ENCODE data around the gene ZNF416. TPM values are rescaled to one million over a fixed set of nuclear protein-coding genes. Genes with fewer than 3 reads are reported as not detected.

The ZNF416 gene
- total and polyA plus RNA-seq, 2 of the 8 experiments (the other 6 are each of a cell fraction or from before 2014, with no cell fraction given) = 3.2 to 10.3 TPM

GRCh38 chr19:57613941-57614743, 35.4 kb upstream of the ZNF416 start, which contains the start of gene ZNF134:
Gene ZNF134 (plus strand): TSS chr19:57614242. CDS start chr19:57619469, 5,227 bp downstream.
- WGBS, 2 experiments (ENCODE audit: extremely low coverage in 1 of 2, insufficient coverage in 1 of 2, insufficient read length in 1 of 2, insufficient replicate concordance in 2 of 2, low coverage in 1 of 2, low lambda C conversion rate in 2 of 2, missing lambda C conversion rate in 1 of 2) = 4% methylated on average over 61 of the region's 64 CpGs; no CpG with 5 or more reads in 1 of the 2 experiments
- POLR2A ChIA-PET (ENCODE audit: partially characterized antibody) = interaction anchor here (0.8 to 3.7 kb wide), 18 partner anchors 9 to 179 kb away, joined by 3 to 22 read pairs (median 4); partner anchors contain the start of genes ZIK1, ZNF154, ZNF211 and ZNF416
- TF ChIP-seq CHD2 (IDR thresholded peaks at IDR 0.05; ENCODE audit: low read length) (no peak), CHD1 (IDR thresholded peaks at IDR 0.05; ENCODE audit: low read depth, low read length) (no peak), MAFK (IDR thresholded peaks at IDR 0.05; ENCODE audit: low read depth, low read length) (no peak), RNF2 (IDR thresholded peaks at IDR 0.05; ENCODE audit: borderline replicate concordance, low read depth, low read length, missing control alignments, poor library complexity, severe bottlenecking) (no peak), BACH1 (IDR thresholded peaks at IDR 0.05; ENCODE audit: low read length) (no peak), SRF (IDR thresholded peaks at IDR 0.05; ENCODE audit: low read depth, low read length) (no peak), FOSL1 (IDR thresholded peaks at IDR 0.05; ENCODE audit: insufficient read depth, low read depth, low read length) (no peak), JUN (IDR thresholded peaks at IDR 0.05; ENCODE audit: low read depth, low read length) (no peak), POLR2A (IDR thresholded peaks at IDR 0.05; ENCODE audit: control extremely low read depth in 1 of 2, low read depth in 2 of 2, low read length in 2 of 2) (peak; percentile 67 to 88), EZH2 (IDR thresholded peaks at IDR 0.05; ENCODE audit: low read depth, low read length, severe bottlenecking) (no peak), CBX8 (IDR thresholded peaks at IDR 0.05; ENCODE audit: borderline replicate concordance, low read depth, low read length) (no peak), KDM5A (IDR thresholded peaks at IDR 0.05; ENCODE audit: low read length) (no peak)

More at GRCh38 chr19:57613941-57614743, 35.4 kb upstream of the ZNF416 start, which contains the start of gene ZNF134:
- CTCF ChIA-PET (ENCODE audit: partially characterized antibody) = interaction anchor here (0.5 to 1.2 kb wide), 2 partner anchors 9 to 96 kb away, joined by 3 to 4 read pairs; no protein-coding TSS in a partner anchor
- Histone ChIP-seq H3K4me2 (ENCODE audit: insufficient read depth in 1 of 2, low read depth in 2 of 2, low read length in 2 of 2) (peak within 1 kb of the TSS; percentile 69 to 83), H3K18ac (ENCODE audit: extremely low read depth, low read length) (no peak within 1 kb of the TSS; the same call in 1 of the 2 replicates), H4K5ac (ENCODE audit: insufficient read length, low read depth, low read length) (peak within 1 kb of the TSS; percentile 84), H2AK5ac (ENCODE audit: low read depth, low read length) (peak within 1 kb of the TSS; percentile 46; the same call in 1 of the 2 replicates), H2BK120ac (replicated peaks; ENCODE audit: low read depth, low read length) (no peak within 1 kb of the TSS), H3K4me1 (replicated peaks in 1 of 4; ENCODE audit: control insufficient read depth in 3 of 4, insufficient read depth in 4 of 4, low read length in 3 of 4) (peaks cover 0 to 3% (median 0%) of the 10 kb centered on the region in 4 experiments; a peak in 3 of 7 replicates), H4K8ac (ENCODE audit: extremely low read depth, insufficient read depth, low read length) (peak within 1 kb of the TSS; percentile 99), H2BK15ac (ENCODE audit: low read length) (no peak within 1 kb of the TSS), H3K23ac (ENCODE audit: insufficient read length) (no peak within 1 kb of the TSS), H3K36me3 (ENCODE audit: control insufficient read depth in 2 of 4, insufficient read depth in 4 of 4, low read length in 3 of 4) (peaks cover 23 to 43% (median 35%) of the 10 kb centered on the region in 4 experiments), H3K4ac (replicated peaks; ENCODE audit: insufficient read length, low read depth, low read length) (peak within 1 kb of the TSS; percentile 62), H2AFZ (ENCODE audit: low read length) (peak within 1 kb of the TSS; percentile 94), H3K9ac (replicated peaks in 1 of 4; ENCODE audit: extremely low read depth in 1 of 4, low read depth in 3 of 4, low read length in 3 of 4) (peak within 1 kb of the TSS; percentile 84 to 90 (median 87)), H3K14ac (ENCODE audit: insufficient read length) (no peak within 1 kb of the TSS), H3K4me3 (ENCODE audit: extremely low read depth in 1 of 4, insufficient read depth in 2 of 4, low read depth in 3 of 4, low read length in 4 of 4) (peak within 1 kb of the TSS; percentile 94 to 98 (median 96)), H2BK12ac (ENCODE audit: low read depth, low read length) (no peak within 1 kb of the TSS; the same call in 1 of the 2 replicates), H4K91ac (replicated peaks; ENCODE audit: insufficient read length, low read length) (peak within 1 kb of the TSS; percentile 87), H3K56ac (replicated peaks; ENCODE audit: insufficient read length, low read depth, low read length) (peak within 1 kb of the TSS; percentile 74), H2BK5ac (ENCODE audit: low read depth, low read length) (peak within 1 kb of the TSS; percentile 86), H3K27me3 (replicated peaks in 1 of 4; ENCODE audit: control insufficient read depth in 3 of 4, extremely low read depth in 1 of 4, insufficient read depth in 3 of 4, low read length in 3 of 4) (peaks cover 0 to 1% (median 0%) of the 10 kb centered on the region in 4 experiments; a peak in 1 of 7 replicates), H3K79me2 (ENCODE audit: control insufficient read depth in 1 of 2, insufficient read depth in 2 of 2, low read length in 2 of 2) (peaks cover 49 to 51% of the 10 kb centered on the region in 2 experiments), H3K79me1 (ENCODE audit: low read depth, low read length) (peaks cover 20% of the 10 kb centered on the region), H2BK20ac (ENCODE audit: low read length) (no peak within 1 kb of the TSS), H3K23me2 (ENCODE audit: low read depth, low read length) (peaks cover 8% of the 10 kb centered on the region), H4K20me1 (replicated peaks in 1 of 2; ENCODE audit: control insufficient read depth in 1 of 2, insufficient read depth in 2 of 2, low read length in 2 of 2) (no peaks in the 10 kb centered on the region), H3K9me3 (ENCODE audit: insufficient read depth in 2 of 2, low read depth in 1 of 2, low read length in 1 of 2) (peaks cover 36 to 42% of the 10 kb centered on the region in 2 experiments), H3K27ac (ENCODE audit: low read depth, low read length) (peak within 1 kb of the TSS; percentile 89)
- DNase-seq (ENCODE audit: low read depth in 1 of 2, low spot score in 2 of 2) (peak; percentile 66 to 90), FAIRE-seq (no peak)
